Prostate gland (tissue), 2 donors: Measurements from ENCODE around the gene PIM2. TPM values are rescaled to one million over a fixed set of nuclear protein-coding genes. Genes with fewer than 3 reads are reported as not detected.

Experiments used
- DNase-seq: peaks from one replicate; pipeline ENCODE4 v3.0.0-alpha.2; 2019; ENCODE audit warnings: low spot score
- H3K27ac ChIP-seq, 2 donors: fragments of 200-600 bp; sonication (generic); 2 replicates each; pipeline ENCODE4 v1.5.1; 2017 to 2019
- H3K27me3 ChIP-seq: fragments of 200-600 bp; sonication (generic); replicated peaks from 2 replicates; pipeline ENCODE4 v1.5.1; 2019; ENCODE audit not compliant: insufficient read depth
- H3K36me3 ChIP-seq, 2 donors: fragments of 200-600 bp; sonication (generic); 1 replicate in 1 of 2; 2 replicates in 1 of 2; pipeline versions ENCODE4 v1.5.1 to v1.8.1; 2017 to 2019
- H3K4me1 ChIP-seq: fragments of 200-600 bp; sonication (generic); replicated peaks from 2 replicates; pipeline ENCODE4 v1.5.1; 2019
- H3K4me3 ChIP-seq, 2 donors: fragments of 200-600 bp; sonication (generic); 2 replicates each; pipeline ENCODE4 v1.5.1; 2017 to 2019
- H3K9me3 ChIP-seq: fragments of 200-600 bp; sonication (generic); 2 replicates; pipeline ENCODE4 v1.5.1; 2017
- CTCF ChIP-seq, 4 experiments: fragments of 200-600 bp in 2 of 4; fragments of 450-650 bp in 2 of 4; sonication (generic) in 2 of 4; IDR thresholded peaks; 1 replicate in 3 of 4; 2 replicates in 1 of 4; pipeline ENCODE4 v1.5.1; 2016 to 2019; ENCODE audit warnings: antibody characterized with exemption in 4 of 4, mild to moderate bottlenecking in 2 of 4, moderate library complexity in 2 of 4
- POLR2A ChIP-seq: fragments of 450-650 bp; IDR thresholded peaks from one replicate; pipeline ENCODE4 v1.6.1; 2016; ENCODE audit warnings: antibody characterized with exemption, mild to moderate bottlenecking
- POLR2AphosphoS5 ChIP-seq: sonication (generic); formaldehyde crosslinking; IDR thresholded peaks from one replicate; pipeline ENCODE4 v1.6.1; 2017; ENCODE audit warnings: antibody characterized with exemption
- WGBS: methylation state at CpG from one replicate; pipeline ENCODE4 v1.1.5; 2018; 5-methylcytosine and 5-hydroxymethylcytosine counted together
- intact Hi-C: fragments of 100-400 bp; cut with DNase I; formaldehyde crosslinking; loops from one replicate; pipeline ENCODE4 v1.14.2; 2022
- total RNA-seq, 2 donors: library from RNA; depleted of rRNA; stranded (reverse); fragments of >200 nt; gene quantifications; one replicate each; pipeline ENCODE4 v1.1.0, GENCODE V29; 2016

PIM2 gene
- total RNA-seq, 2 donors from 2014 or later = 12.1 to 23.5 TPM

GRCh38 chrX:48939524-48940228 is 20.9 kb upstream of the PIM2 start:
- WGBS = 73% methylated on average over 3 of the region's 3 CpGs
- no peak for DNase-seq
- no peak overlapping the region for H3K4me3 ChIP-seq
- TF ChIP-seq POLR2AphosphoS5 = no peak
- H3K4me1 ChIP-seq = no peaks in the 10 kb centered on the region
- no peak overlapping the region for H3K27ac ChIP-seq
- H3K27me3 ChIP-seq = no peaks in the 10 kb centered on the region
- intact Hi-C loops = no loop called here
- H3K9me3 ChIP-seq = no peaks in the 10 kb centered on the region
- H3K36me3 ChIP-seq = no peaks in the 10 kb centered on the region

GRCh38 chrX:48938721-48939425 is 20.0 kb upstream of the PIM2 start:
- intact Hi-C loops = no loop called here
- Histone ChIP-seq H3K4me3 (no peak overlapping the region), H3K36me3 (no peaks in the 10 kb centered on the region), H3K9me3 (no peaks in the 10 kb centered on the region), H3K27me3 (no peaks in the 10 kb centered on the region), H3K27ac (no peak overlapping the region), H3K4me1 (no peaks in the 10 kb centered on the region)
- WGBS = 83% methylated on average over 1 of the region's 1 CpG
- TF ChIP-seq POLR2A (no peak), CTCF (IDR thresholded peaks at IDR 0.05) (no peak), POLR2AphosphoS5 (no peak)
- DNase-seq = no peak

- H3K4me1 ChIP-seq = no peaks in the 10 kb centered on the region
- TF ChIP-seq POLR2AphosphoS5 (no peak), POLR2A (no peak), CTCF (IDR thresholded peaks at IDR 0.05) (no peak)
- WGBS = 42% methylated on average over 9 of the region's 9 CpGs
- no peaks in the 10 kb centered on the region for H3K27me3 ChIP-seq
- H3K9me3 ChIP-seq = no peaks in the 10 kb centered on the region
- no peak overlapping the region for H3K4me3 ChIP-seq
- intact Hi-C loops = no loop called here
- DNase-seq = peak; percentile 9
- no peak overlapping the region for H3K27ac ChIP-seq
- no peaks in the 10 kb centered on the region for H3K36me3 ChIP-seq
Measured at GRCh38 chrX:48937054-48937907, 18.5 kb upstream of the PIM2 start.

- H3K36me3 ChIP-seq = no peaks in the 10 kb centered on the region
- no peak overlapping the region for H3K4me3 ChIP-seq
- WGBS = 94% methylated on average over 8 of the region's 8 CpGs
- H3K27ac ChIP-seq = no peak overlapping the region
- H3K4me1 ChIP-seq = no peaks in the 10 kb centered on the region
- H3K27me3 ChIP-seq = no peaks in the 10 kb centered on the region
- no peaks in the 10 kb centered on the region for H3K9me3 ChIP-seq
- no peak for DNase-seq
- intact Hi-C loops = no loop called here
- TF ChIP-seq CTCF (IDR thresholded peaks at IDR 0.05) = no peak
- no peak for TF ChIP-seq POLR2A
- TF ChIP-seq POLR2AphosphoS5 = no peak
Measured at GRCh38 chrX:48936429-48937053, 17.7 kb upstream of the PIM2 start.

GRCh38 chrX:48935301-48935670 is 16.5 kb upstream of the PIM2 start:
- no peak overlapping the region for H3K4me3 ChIP-seq
- WGBS = 100% methylated on average over 1 of the region's 1 CpG
- intact Hi-C loops = no loop called here
- H3K4me1 ChIP-seq = no peaks in the 10 kb centered on the region
- H3K36me3 ChIP-seq = no peaks in the 10 kb centered on the region
- H3K27me3 ChIP-seq = no peaks in the 10 kb centered on the region
- no peaks in the 10 kb centered on the region for H3K9me3 ChIP-seq
- no peak overlapping the region for H3K27ac ChIP-seq
- no peak for DNase-seq
- TF ChIP-seq POLR2AphosphoS5 (no peak), CTCF (IDR thresholded peaks at IDR 0.05) (no peak), POLR2A (no peak)
